Stimulated activated CD4-positive, alpha-beta T cell treated with anti-CD3 and anti-CD28 coated beads, TNF-alpha, amount 100 ng/mL, for 1 hour (primary cell): ENCODE measurements around the gene AP3S1.
"Not testable (repeated sequence)": the region's sequence is repeated elsewhere in the genome, so short reads cannot be mapped to it uniquely, and the experiment has no call there.

ENCODE experiments used
- DNase-seq, 3 donors: peaks; one replicate each; pipeline ENCODE4 v3.0.0-alpha.2; 2020; ENCODE audit warnings: low read depth in 3 of 3, low spot score in 1 of 3

The AP3S1 gene

DNA sequence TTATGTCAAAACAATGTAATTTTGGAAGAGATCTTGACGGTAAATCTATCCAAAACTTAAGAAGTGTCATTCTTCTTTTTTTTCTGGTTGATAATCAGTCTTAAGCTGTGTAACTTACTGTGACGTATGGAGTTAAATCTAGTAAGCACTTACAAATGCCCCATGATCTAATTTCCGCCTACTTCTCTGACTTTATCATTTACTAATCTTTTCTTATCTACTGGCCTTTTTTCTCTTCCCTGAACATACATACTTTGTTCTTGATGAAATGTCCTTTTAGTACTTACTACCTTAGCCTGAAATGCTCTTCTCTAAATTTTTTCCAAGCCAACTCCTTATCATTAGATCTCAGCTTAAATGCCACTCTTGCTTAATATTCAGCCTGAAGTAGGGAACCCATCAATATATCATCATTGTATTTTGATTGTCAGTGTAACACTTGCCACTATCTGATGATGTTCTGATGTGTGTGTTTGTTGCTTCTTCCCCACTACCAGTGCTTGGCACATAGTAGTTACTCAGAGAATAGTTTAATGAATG is 27.6 kb downstream of the AP3S1 start:
- DNase-seq, result no peak

GRCh38 chr5:115872447-115872846 is 30.7 kb downstream of the AP3S1 start:
- no peak for DNase-seq

GRCh38 chr5:115873392-115873791 is 31.7 kb downstream of the AP3S1 start:
- DNase-seq, result no peak

DNA sequence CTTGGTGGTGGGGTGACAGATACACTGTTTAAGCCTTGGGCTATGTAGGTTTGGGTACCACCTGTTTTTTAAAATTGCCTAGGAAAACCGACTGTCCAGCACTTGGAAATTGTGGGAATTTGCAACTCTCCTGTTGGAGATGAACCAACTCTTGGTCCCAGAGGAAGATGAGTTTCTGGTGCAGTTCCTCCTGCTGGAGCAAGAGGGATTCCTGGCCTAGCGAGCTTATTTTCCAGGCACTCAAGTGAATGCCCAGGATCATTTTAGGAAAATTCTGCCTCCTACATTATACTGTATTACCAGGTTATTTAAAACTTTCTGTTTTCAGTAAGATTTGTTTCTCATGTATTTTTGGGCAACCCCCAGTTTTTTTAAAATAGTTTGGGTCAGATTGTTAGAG is 33.7 kb downstream of the AP3S1 start:
- no peak for DNase-seq

GRCh38 chr5:115877342-115877741 is 35.6 kb downstream of the AP3S1 start:
- DNase-seq, result not testable (repeated sequence)

DNA sequence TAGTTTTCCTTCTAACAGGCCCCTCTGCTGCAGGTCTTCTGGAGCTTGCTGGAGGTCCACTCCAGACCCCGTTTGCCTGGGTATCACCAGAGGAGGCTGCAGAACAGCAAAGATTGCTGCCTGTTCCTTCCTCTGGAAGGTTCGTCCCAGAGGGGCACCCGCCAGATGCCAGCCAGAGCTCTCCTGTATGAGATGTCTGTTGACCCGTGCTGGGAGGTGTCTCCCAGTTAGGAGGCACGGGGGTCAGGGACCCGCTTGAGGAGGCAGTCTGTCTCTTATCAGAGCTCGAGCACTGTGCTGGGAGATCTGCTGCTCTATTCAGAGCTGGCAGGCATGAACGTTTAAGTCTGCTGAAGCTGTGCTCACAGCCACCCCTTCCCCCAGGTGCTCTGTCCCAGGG is 40.7 kb downstream of the AP3S1 start:
- DNase-seq, result not testable (repeated sequence)

- no peak for DNase-seq
Observed at GRCh38 chr5:115884704-115885103, 43.0 kb downstream of the AP3S1 start.

- DNase-seq, result not testable (repeated sequence)
Observed at GRCh38 chr5:115885208-115885607, 43.5 kb downstream of the AP3S1 start.

GRCh38 chr5:115888027-115888426 is 46.3 kb downstream of the AP3S1 start:
- no peak for DNase-seq

DNA sequence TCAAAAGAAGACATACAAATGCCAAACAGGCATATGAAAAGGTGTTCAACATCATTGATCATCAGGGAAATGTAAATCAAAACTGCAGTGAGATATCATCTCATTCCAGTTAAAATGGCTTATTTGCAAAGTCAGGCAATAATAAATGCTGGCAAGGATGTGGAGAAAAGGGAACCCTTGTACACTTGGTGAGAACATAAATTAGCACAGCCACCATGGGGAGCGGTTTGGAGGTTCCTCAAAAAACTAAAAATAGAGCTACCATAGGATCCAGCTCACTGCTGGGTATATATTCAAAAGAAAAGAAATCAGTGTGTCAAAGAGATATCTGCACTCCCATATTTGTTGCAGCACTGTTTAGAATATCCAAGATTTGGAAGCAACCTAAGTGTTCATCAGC is 50.3 kb downstream of the AP3S1 start:
- DNase-seq, result no peak

- DNase-seq, result no peak
Observed at GRCh38 chr5:115894342-115894741, 52.6 kb downstream of the AP3S1 start.

- no peak for DNase-seq
Observed at GRCh38 chr5:115895821-115896220, 54.1 kb downstream of the AP3S1 start.

- DNase-seq, result no peak
Observed at GRCh38 chr5:115898656-115899055, 56.9 kb downstream of the AP3S1 start.

DNA sequence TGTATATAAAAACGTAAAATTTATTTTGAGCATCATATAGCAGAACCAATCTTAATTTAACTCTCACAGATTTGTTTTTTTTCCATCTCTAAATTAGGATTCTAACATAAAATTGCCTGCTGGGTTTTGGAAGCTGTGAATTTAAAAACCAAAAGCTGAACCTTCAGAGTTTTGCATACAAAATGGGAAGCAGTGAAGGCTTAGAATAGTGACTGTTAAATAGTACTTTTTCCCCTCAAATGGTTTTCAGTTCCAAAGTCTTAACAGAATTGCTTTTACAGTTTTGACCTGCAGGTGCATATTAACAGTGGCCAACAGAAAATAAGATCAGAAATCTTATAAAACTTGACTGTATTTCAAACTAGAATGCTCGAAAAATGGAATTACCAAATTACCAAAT is 65.4 kb downstream of the AP3S1 start:
- DNase-seq, result no peak

GRCh38 chr5:115913623-115914400 is 72.1 kb downstream of the AP3S1 start:
- DNase-seq, result not testable (repeated sequence)

- no peak for DNase-seq
Observed at GRCh38 chr5:115920171-115920725, 78.5 kb downstream of the AP3S1 start.

DNA sequence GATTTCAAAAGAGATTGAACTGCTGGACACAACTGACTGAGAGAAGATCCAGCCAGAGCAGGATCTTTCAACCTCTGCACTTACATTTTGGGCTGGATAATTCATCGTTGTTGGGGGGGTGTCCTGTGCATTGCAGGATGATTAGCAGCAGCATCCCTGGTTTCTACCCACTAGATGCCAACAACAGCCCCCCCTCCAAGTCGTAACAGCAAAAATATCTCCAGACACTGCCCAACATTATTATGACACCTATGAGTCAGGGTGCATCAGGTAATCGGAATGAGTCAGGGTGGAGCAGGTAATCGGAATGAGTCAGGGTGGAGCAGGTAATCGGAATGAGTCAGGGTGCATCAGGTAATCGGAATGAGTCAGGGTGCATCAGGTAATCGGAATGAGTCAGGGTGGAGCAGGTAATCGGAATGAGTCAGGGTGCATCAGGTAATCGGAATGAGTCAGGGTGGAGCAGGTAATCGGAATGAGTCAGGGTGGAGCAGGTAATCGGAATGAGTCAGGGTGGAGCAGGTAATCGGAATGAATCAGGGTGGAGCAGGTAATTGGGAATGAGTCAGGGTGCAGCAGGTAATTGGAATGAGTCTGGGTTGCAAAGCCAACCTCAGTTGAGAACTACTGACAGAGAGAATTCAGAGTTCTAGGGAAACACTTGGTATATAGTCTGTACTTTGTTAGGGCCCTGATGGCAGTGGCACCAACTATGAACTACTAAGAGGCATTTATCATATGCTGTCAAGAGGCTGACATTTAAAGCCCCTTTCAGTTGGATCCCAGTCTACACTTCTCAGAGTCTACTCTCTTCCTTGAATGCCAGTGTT is 87.1 kb downstream of the AP3S1 start:
- DNase-seq, result not testable (repeated sequence)

- not testable (repeated sequence) for DNase-seq
Observed at GRCh38 chr5:115930171-115930570, 88.4 kb downstream of the AP3S1 start.

- DNase-seq, result no peak
Observed at GRCh38 chr5:115930630-115931337, 89.0 kb downstream of the AP3S1 start.

GRCh38 chr5:115932991-115933390 is 91.3 kb downstream of the AP3S1 start:
- no peak for DNase-seq

GRCh38 chr5:115934388-115934974 is 92.7 kb downstream of the AP3S1 start:
- no peak for DNase-seq
